Measurements from ENCODE around the gene NINL.

GRCh38 chr20:25543068-25543467, 42.3 kb downstream of the NINL start:
- TF ChIP-seq POLR2AphosphoS5 (IDR thresholded peaks at IDR 0.05; ENCODE audit: low read depth, low read length) (no peak), REST (IDR thresholded peaks at IDR 0.05; ENCODE audit: insufficient read depth in 1 of 2, low read depth in 2 of 2, low read length in 2 of 2) (no peak), TAF1 (IDR thresholded peaks at IDR 0.05; ENCODE audit: borderline replicate concordance, insufficient read depth, low read length) (no peak)
